ENCODE measurements around the gene RAB22A. TPM values are rescaled to one million over a fixed set of nuclear protein-coding genes. Genes with fewer than 3 reads are reported as not detected.

RAB22A gene
- total and polyA plus RNA-seq, 2 donors (not counting 3 experiments of a cell fraction or from before 2014, with no cell fraction given): 8.6 to 16.3 TPM

GRCh38 chr20:58406422-58407001, 97.0 kb downstream of the RAB22A start:
- CTCF ChIA-PET: interaction anchor here (1.0 kb wide), 1 partner anchor 18 kb away, joined by 3 read pairs; the partner anchor contains the start of gene VAPB

GRCh38 chr20:58407201-58407873, 97.8 kb downstream of the RAB22A start:
- TF ChIP-seq GATA2 (IDR thresholded peaks at IDR 0.05; ENCODE audit: insufficient read depth, insufficient read length, low read depth, low read length) (no peak), FOS (IDR thresholded peaks at IDR 0.05; ENCODE audit: borderline replicate concordance, insufficient read depth, low read length) (peak; percentile 37)
- intact Hi-C loops (cut with micrococcal nuclease) (loop anchor here (2.0 to 10.0 kb wide), 2 partner anchors 19 to 1013 kb away; partner anchors contain the start of genes RBM38 and VAPB), dilution Hi-C loops (cut with MboI; ENCODE audit: extremely low pct_ligation_motif_present, low sequenced_read_pairs) (no loop called here)
- FAIRE-seq (peak; percentile 66), DNase-seq (ENCODE audit: low read depth, low spot score) (peak; percentile 53)
- Histone ChIP-seq H3K9me1 (replicated peaks; ENCODE audit: control insufficient read depth, extremely low read depth, insufficient read depth, low read length) (no peaks in the 10 kb centered on the region), H3K4me2 (ENCODE audit: insufficient read depth, low read length) (peak overlapping the region; percentile 67), H3K27ac (ENCODE audit: insufficient read depth, low read depth, low read length) (peak overlapping the region; percentile 41), H3K4me3 (replicated peaks in 1 of 3; ENCODE audit: insufficient read depth in 1 of 3, low read depth in 1 of 3, low read length in 3 of 3) (no peak overlapping the region), H2AFZ (ENCODE audit: low read depth, low read length) (no peak overlapping the region), H3K27me3 (ENCODE audit: control insufficient read depth in 2 of 2, insufficient read depth in 2 of 2, low read length in 2 of 2) (no peaks in the 10 kb centered on the region), H3K4me1 (ENCODE audit: control insufficient read depth, extremely low read depth, insufficient read depth, low read length) (peaks cover 32% of the 10 kb centered on the region), H3K79me2 (ENCODE audit: control insufficient read depth, insufficient read depth, low read length) (peaks cover 95% of the 10 kb centered on the region), H3K36me3 (ENCODE audit: control insufficient read depth in 2 of 2, extremely low read depth in 1 of 2, insufficient read depth in 2 of 2, low read length in 2 of 2) (no peaks in the 10 kb centered on the region), H3K9ac (replicated peaks; ENCODE audit: extremely low read depth, insufficient read depth, low read length) (peak overlapping the region; percentile 31), H4K20me1 (replicated peaks; ENCODE audit: control insufficient read depth, extremely low read depth, insufficient read depth, low read length) (peaks cover 5% of the 10 kb centered on the region), H3K9me3 (replicated peaks; ENCODE audit: control insufficient read depth, insufficient read depth, low read length) (no peaks in the 10 kb centered on the region)
- ChIA-PET CTCF (interaction anchor here (1.4 kb wide), 1 partner anchor 11 kb away, joined by 3 read pairs; no protein-coding TSS in a partner anchor), POLR2A (no interaction called here)
- BruUV-seq (replicated peaks): no TSS peak

More at GRCh38 chr20:58406422-58407001, 97.0 kb downstream of the RAB22A start:
- Histone ChIP-seq H3K36me3 (ENCODE audit: control insufficient read depth in 2 of 2, extremely low read depth in 1 of 2, insufficient read depth in 2 of 2, low read length in 2 of 2) (no peaks in the 10 kb centered on the region), H3K4me1 (ENCODE audit: control insufficient read depth, extremely low read depth, insufficient read depth, low read length) (peaks cover 32% of the 10 kb centered on the region), H3K4me2 (ENCODE audit: insufficient read depth, low read length) (peak overlapping the region; percentile 67), H3K27ac (ENCODE audit: insufficient read depth, low read depth, low read length) (no peak overlapping the region), H3K9me1 (replicated peaks; ENCODE audit: control insufficient read depth, extremely low read depth, insufficient read depth, low read length) (no peaks in the 10 kb centered on the region), H3K4me3 (replicated peaks in 1 of 3; ENCODE audit: insufficient read depth in 1 of 3, low read depth in 1 of 3, low read length in 3 of 3) (no peak overlapping the region), H4K20me1 (replicated peaks; ENCODE audit: control insufficient read depth, extremely low read depth, insufficient read depth, low read length) (peaks cover 8% of the 10 kb centered on the region), H2AFZ (ENCODE audit: low read depth, low read length) (no peak overlapping the region), H3K27me3 (ENCODE audit: control insufficient read depth in 2 of 2, insufficient read depth in 2 of 2, low read length in 2 of 2) (no peaks in the 10 kb centered on the region), H3K9ac (replicated peaks; ENCODE audit: extremely low read depth, insufficient read depth, low read length) (no peak overlapping the region), H3K79me2 (ENCODE audit: control insufficient read depth, insufficient read depth, low read length) (peaks cover 95% of the 10 kb centered on the region), H3K9me3 (replicated peaks; ENCODE audit: control insufficient read depth, insufficient read depth, low read length) (no peaks in the 10 kb centered on the region)
- DNase-seq (ENCODE audit: low read depth, low spot score) (peak; percentile 4), FAIRE-seq (no peak)
- TF ChIP-seq FOS (IDR thresholded peaks at IDR 0.05; ENCODE audit: borderline replicate concordance, insufficient read depth, low read length) (no peak), JUN (IDR thresholded peaks at IDR 0.05; ENCODE audit: borderline replicate concordance, insufficient read depth, insufficient read length, low read depth) (no peak)
- intact Hi-C loops (cut with micrococcal nuclease): loop anchor here (2.0 to 10.0 kb wide), 2 partner anchors 18 to 1012 kb away; partner anchors contain the start of genes RBM38 and VAPB
- dilution Hi-C loops (cut with MboI; ENCODE audit: extremely low pct_ligation_motif_present, low sequenced_read_pairs): no loop called here
- POLR2A ChIA-PET: no interaction called here
- no TSS peak for BruUV-seq (replicated peaks)
